ENCODE results near the gene CLC.

The CLC gene

DNA sequence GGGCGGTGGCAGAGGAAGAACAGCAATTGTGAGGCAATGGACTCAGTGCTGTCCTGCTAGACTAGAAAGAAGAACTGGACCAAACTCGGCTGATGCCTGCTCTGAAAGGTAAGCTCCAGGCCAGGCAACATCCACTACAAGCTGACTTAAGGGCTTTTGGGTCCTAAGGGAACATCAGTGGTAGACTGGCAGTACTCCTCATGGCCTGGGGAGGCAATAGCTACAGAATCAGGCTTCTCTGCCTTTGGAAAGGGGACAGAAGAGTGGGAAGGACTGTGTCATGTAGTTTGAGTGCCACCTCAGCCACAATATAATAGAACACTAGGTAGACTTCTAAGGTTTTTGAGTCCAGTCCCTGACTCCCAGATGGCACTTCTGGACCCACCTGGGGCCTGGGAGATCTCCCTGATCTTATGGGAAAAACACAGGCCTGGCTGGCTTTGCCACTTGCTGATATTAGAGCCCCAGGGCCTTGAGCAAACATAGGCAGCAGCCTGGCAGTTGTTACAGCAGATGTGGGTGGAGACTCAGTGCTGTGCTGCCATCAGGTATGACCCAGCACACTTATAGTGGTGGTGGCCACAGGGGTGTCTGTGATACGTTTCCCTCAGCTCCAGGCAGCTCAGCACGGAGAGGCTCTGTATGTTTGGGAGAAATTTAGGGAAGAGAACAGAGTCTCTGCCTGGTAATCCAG lies 9.2 kb upstream of the CLC start:
- DNase-seq (ENCODE audit: low spot score), result no peak
- no peak overlapping the region for H3K27ac ChIP-seq
- ChIA-PET POLR2A (ENCODE audit: low non-redundant PET) (no interaction called here), CTCF (interaction anchor here (0.6 kb wide), 1 partner anchor 29 kb away, joined by 4 read pairs; no protein-coding TSS in a partner anchor)
- TF ChIP-seq, protein P1, sequence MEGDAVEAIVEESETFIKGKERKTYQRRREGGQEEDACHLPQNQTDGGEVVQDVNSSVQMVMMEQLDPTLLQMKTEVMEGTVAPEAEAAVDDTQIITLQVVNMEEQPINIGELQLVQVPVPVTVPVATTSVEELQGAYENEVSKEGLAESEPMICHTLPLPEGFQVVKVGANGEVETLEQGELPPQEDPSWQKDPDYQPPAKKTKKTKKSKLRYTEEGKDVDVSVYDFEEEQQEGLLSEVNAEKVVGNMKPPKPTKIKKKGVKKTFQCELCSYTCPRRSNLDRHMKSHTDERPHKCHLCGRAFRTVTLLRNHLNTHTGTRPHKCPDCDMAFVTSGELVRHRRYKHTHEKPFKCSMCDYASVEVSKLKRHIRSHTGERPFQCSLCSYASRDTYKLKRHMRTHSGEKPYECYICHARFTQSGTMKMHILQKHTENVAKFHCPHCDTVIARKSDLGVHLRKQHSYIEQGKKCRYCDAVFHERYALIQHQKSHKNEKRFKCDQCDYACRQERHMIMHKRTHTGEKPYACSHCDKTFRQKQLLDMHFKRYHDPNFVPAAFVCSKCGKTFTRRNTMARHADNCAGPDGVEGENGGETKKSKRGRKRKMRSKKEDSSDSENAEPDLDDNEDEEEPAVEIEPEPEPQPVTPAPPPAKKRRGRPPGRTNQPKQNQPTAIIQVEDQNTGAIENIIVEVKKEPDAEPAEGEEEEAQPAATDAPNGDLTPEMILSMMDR (conservative IDR thresholded peaks at IDR 0.05; ENCODE audit: low read depth), result no peak

DNA sequence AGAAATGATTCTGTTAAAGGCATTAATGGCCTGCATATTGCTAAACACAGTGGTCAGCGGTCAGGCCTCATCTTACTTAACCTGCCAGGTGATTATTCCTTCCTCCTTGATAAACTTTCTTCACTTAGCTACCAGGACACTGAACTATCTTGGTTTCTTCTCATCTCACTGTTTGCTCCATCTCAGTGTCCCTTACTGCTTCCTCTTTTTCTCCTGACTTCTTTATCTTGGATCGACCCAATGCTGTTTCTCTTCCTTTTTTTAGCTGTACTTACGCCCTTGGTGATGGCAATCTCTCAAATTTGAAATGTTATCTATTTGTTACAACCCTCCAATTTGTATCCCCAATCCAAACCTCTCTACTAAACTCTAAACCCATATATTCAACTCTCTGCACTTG lies 7.8 kb upstream of the CLC start:
- TF ChIP-seq, protein P1 (conservative IDR thresholded peaks at IDR 0.05; ENCODE audit: low read depth), result no peak
- POLR2A ChIA-PET (ENCODE audit: low non-redundant PET), result no interaction called here
- no peak for DNase-seq (ENCODE audit: low spot score)
- CTCF ChIA-PET, result no interaction called here
- H3K27ac ChIP-seq, result no peak overlapping the region

DNA sequence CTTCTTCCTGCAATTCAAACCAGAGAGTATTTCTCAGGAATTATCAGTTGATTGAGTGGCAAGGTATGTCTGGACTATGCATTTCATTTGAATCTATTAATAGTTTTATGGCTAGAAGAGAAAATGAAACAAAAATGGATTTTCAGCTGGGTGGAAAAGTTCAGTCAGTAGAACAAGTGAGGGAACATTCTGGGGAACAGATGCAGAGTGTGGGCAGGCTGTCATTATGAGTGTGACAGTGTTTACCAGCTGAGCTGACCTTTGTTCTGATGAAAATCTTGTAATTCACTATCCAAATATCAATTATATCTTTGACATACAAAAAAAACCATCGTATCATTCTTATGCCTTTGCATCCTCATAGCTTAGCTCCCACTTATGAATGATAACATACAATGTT lies 2.6 kb upstream of the CLC start:
- CTCF ChIA-PET, result interaction anchor here (0.7 kb wide), 1 partner anchor 46 kb away, joined by 3 read pairs; no protein-coding TSS in a partner anchor
- POLR2A ChIA-PET (ENCODE audit: low non-redundant PET), result no interaction called here
- DNase-seq (ENCODE audit: low spot score), result no peak
- H3K27ac ChIP-seq, result no peak overlapping the region
- TF ChIP-seq, protein P1 (conservative IDR thresholded peaks at IDR 0.05; ENCODE audit: low read depth), result no peak

DNA sequence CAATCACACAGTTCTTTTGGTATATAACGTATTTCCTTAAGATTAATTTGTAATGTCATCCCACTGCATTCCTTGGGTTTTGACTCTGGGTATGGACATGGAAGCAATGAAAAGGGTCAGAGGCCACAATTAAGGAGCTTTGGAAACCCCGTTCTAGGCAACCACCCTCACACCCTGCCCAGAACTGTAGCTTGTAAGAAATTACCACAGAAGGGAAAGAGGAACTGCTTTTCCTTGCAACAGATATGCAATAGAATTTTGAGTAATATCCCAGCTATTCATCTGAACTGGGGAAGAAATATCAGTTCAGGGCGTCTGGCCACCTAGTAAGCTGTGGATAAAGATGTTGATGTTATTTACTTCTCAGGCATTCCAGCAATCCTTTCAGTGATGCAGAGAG lies 985 bp upstream of the CLC start:
- ChIA-PET CTCF (interaction anchor here (0.7 kb wide), 1 partner anchor 1162 kb away, joined by 3 read pairs; no protein-coding TSS in a partner anchor), POLR2A (ENCODE audit: low non-redundant PET) (no interaction called here)
- DNase-seq (ENCODE audit: low spot score), result no peak
- no peak overlapping the region for H3K27ac ChIP-seq
- TF ChIP-seq, protein P1 (conservative IDR thresholded peaks at IDR 0.05; ENCODE audit: low read depth), result no peak

DNA sequence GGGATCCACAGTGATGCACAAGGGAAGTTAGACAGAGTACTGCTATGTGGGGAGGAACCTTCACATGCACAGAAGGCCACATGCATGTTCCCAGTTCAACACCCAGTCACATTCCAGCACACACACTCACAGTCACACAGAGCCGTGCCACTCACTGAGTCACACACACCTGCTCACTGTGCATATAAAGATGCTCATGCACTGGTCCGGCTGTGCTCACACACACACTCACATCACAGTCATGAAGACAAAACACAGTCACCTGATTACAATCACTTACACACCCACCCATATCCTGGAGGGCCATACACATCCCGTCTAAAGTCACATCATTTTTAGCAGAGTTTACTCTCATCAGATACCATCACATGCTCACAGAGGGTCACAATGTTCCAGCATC lies 478 bp downstream of the CLC start:
- TF ChIP-seq, protein P1 (conservative IDR thresholded peaks at IDR 0.05; ENCODE audit: low read depth), result no peak
- H3K27ac ChIP-seq, result no peak overlapping the region
- POLR2A ChIA-PET (ENCODE audit: low non-redundant PET), result no interaction called here
- CTCF ChIA-PET, result no interaction called here
- DNase-seq (ENCODE audit: low spot score), result no peak

DNA sequence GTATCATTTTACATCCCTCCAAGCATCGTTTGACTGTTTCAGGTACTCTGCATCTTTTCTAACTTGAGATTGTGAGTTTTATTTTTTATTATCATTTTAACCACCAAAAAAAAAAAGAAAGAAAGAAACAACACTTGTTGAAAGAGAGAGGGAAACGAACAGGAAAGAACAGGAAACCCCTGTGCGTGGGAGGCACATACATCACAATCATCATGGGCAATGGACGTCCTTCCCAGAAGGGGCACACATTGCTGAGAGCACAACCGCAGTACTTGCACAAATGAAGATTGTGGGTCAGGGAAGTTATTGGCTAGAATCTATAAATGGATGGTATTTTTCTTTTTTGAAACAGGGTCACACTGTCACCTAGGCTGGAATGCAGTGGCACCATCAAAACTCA lies 1.7 kb downstream of the CLC start:
- ChIA-PET CTCF (no interaction called here), POLR2A (ENCODE audit: low non-redundant PET) (no interaction called here)
- TF ChIP-seq, protein P1 (conservative IDR thresholded peaks at IDR 0.05; ENCODE audit: low read depth), result no peak
- no peak for DNase-seq (ENCODE audit: low spot score)
- no peak overlapping the region for H3K27ac ChIP-seq

All from RWPE1 (cell line).